Measurements from ENCODE around the gene ROMO1.

ROMO1 gene

GRCh38 chr20:35699127-35699956 lies at the start of gene ROMO1, which contains the start of gene NFS1:
TSS of gene ROMO1 (plus strand) at chr20:35699405. CDS start at chr20:35699633, 228 bp downstream.
TSS of gene NFS1 (minus strand) at chr20:35699352. CDS start at chr20:35699288, 64 bp downstream.
- Mint-ChIP-seq H3K36me3 (ENCODE audit: low read depth) (peaks cover 55% of the 10 kb centered on the region), H3K9me3 (no peaks in the 10 kb centered on the region), H3K27me3 (ENCODE audit: low read depth) (no peaks in the 10 kb centered on the region), H3K4me3 (peak within 1 kb of the TSS; percentile 95), H3K4me1 (ENCODE audit: low read depth) (peaks cover 40% of the 10 kb centered on the region), H3K27ac (peak within 1 kb of the TSS; percentile 95)
- peak; percentile 83 for DNase-seq (ENCODE audit: low spot score)

- Mint-ChIP-seq H3K36me3 (ENCODE audit: low read depth) (peaks cover 31% of the 10 kb centered on the region), H3K27me3 (ENCODE audit: low read depth) (no peaks in the 10 kb centered on the region), H3K9me3 (no peaks in the 10 kb centered on the region), H3K4me1 (ENCODE audit: low read depth) (peaks cover 11% of the 10 kb centered on the region), H3K4me3 (no peak overlapping the region), H3K27ac (no peak overlapping the region)
- no peak for DNase-seq (ENCODE audit: low spot score)
Observed at GRCh38 chr20:35650632-35651031, 48.6 kb upstream of the ROMO1 start.

GRCh38 chr20:35651958-35652357 lies 47.2 kb upstream of the ROMO1 start:
- no peak overlapping the region for H3K27ac Mint-ChIP-seq
- peaks cover 35% of the 10 kb centered on the region for H3K36me3 Mint-ChIP-seq (ENCODE audit: low read depth)
- no peak for DNase-seq (ENCODE audit: low spot score)
- H3K27me3 Mint-ChIP-seq (ENCODE audit: low read depth): no peaks in the 10 kb centered on the region
- H3K4me3 Mint-ChIP-seq: no peak overlapping the region
- no peaks in the 10 kb centered on the region for H3K9me3 Mint-ChIP-seq
- H3K4me1 Mint-ChIP-seq (ENCODE audit: low read depth): peaks cover 12% of the 10 kb centered on the region

- Mint-ChIP-seq H3K9me3 (no peaks in the 10 kb centered on the region), H3K4me3 (no peak overlapping the region), H3K36me3 (ENCODE audit: low read depth) (peaks cover 40% of the 10 kb centered on the region), H3K4me1 (ENCODE audit: low read depth) (peaks cover 18% of the 10 kb centered on the region), H3K27ac (no peak overlapping the region), H3K27me3 (ENCODE audit: low read depth) (no peaks in the 10 kb centered on the region)
- no peak for DNase-seq (ENCODE audit: low spot score)
Observed at GRCh38 chr20:35652641-35653429, 46.4 kb upstream of the ROMO1 start.

GRCh38 chr20:35653430-35653734 lies 45.8 kb upstream of the ROMO1 start:
- Mint-ChIP-seq H3K9me3 (no peaks in the 10 kb centered on the region), H3K27ac (no peak overlapping the region), H3K4me3 (no peak overlapping the region), H3K27me3 (ENCODE audit: low read depth) (no peaks in the 10 kb centered on the region), H3K36me3 (ENCODE audit: low read depth) (peaks cover 35% of the 10 kb centered on the region), H3K4me1 (ENCODE audit: low read depth) (peaks cover 18% of the 10 kb centered on the region)
- DNase-seq (ENCODE audit: low spot score): no peak

GRCh38 chr20:35653893-35654292 lies 45.3 kb upstream of the ROMO1 start:
- Mint-ChIP-seq H3K4me1 (ENCODE audit: low read depth) (peaks cover 21% of the 10 kb centered on the region), H3K4me3 (no peak overlapping the region), H3K36me3 (ENCODE audit: low read depth) (peaks cover 36% of the 10 kb centered on the region), H3K27me3 (ENCODE audit: low read depth) (no peaks in the 10 kb centered on the region), H3K27ac (no peak overlapping the region), H3K9me3 (no peaks in the 10 kb centered on the region)
- no peak for DNase-seq (ENCODE audit: low spot score)

DNA sequence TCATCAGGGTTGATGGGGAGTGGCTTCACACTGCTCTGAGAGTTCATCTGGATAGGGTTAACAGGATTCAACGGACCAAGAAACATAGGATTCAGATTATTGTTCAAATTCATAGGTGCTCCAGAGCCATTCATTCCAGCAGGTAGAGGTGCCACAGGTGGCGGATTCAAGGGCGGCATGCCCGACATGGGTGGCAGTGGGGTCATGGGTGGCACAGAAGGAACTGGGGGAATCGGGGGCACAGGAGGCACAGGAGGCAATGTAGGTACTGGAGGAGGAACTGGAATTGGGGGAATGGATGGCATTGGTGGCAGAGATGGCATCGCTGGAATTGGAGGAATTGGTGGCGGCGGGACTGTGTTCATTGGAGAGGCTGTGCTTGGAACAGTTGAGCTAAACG lies 44.8 kb upstream of the ROMO1 start:
- H3K4me3 Mint-ChIP-seq: no peak overlapping the region
- H3K27ac Mint-ChIP-seq: no peak overlapping the region
- no peaks in the 10 kb centered on the region for H3K9me3 Mint-ChIP-seq
- peaks cover 36% of the 10 kb centered on the region for H3K36me3 Mint-ChIP-seq (ENCODE audit: low read depth)
- peaks cover 25% of the 10 kb centered on the region for H3K4me1 Mint-ChIP-seq (ENCODE audit: low read depth)
- no peak for DNase-seq (ENCODE audit: low spot score)
- no peaks in the 10 kb centered on the region for H3K27me3 Mint-ChIP-seq (ENCODE audit: low read depth)

DNA sequence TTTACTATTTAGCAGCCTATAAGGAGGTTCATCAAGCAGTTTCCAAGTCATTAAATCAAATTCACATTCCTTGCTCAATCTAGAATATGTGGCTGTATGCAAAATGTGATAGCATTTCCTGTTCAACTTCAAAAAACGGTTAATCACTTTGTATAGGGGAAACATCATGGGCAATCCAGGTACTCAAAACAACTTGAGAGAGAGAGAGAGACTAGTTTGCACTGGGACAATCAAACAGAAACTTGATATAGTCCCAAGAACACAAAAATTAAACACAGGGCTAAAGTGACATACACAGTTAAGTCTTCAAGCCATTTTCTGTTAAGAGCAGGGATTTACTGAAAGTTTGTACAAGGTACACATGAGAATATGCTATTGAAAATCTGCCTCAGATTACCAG lies 41.9 kb upstream of the ROMO1 start:
- Mint-ChIP-seq H3K36me3 (ENCODE audit: low read depth) (peaks cover 29% of the 10 kb centered on the region), H3K27ac (peak overlapping the region; percentile 54), H3K9me3 (no peaks in the 10 kb centered on the region), H3K4me1 (ENCODE audit: low read depth) (peaks cover 41% of the 10 kb centered on the region), H3K4me3 (peak overlapping the region; percentile 25), H3K27me3 (ENCODE audit: low read depth) (no peaks in the 10 kb centered on the region)
- no peak for DNase-seq (ENCODE audit: low spot score)

DNA sequence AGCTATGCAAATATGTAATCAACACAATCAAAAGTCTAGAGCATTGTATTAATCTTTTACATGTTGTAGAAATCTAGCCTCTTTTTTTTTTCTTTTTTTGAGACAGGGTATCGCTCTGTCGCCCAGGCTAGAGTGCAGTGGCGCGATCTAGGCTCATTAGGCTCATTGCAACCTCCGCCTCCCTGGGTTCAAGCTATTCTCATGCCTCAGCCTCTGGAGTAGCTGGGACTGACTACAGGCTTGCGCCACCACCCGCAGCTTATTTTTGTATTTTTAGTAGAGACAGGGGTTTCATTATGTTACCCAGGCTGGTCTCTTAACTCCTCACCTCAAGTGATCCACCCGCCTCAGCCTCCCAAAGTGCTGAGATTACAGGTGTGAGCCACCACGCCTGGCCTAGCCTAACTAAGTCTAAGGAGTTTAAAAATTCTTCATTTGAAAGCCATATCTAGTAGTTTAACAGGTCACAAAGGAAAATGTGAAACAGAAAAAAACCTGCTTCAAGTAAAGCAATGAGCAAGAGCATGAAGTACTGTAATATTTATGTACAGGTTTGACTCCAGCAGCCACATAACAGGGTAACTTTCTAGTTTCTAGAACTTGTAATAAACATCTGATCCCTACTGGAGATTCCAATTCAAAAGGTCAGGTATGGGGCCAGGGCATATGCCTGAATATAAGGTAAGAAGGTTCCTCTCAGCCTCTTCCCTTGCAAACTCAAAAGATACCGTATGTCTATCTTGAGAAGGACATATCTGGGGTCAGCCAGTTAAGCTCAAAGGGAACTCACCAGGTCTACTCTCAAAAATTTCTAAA lies 38.9 kb upstream of the ROMO1 start:
- Mint-ChIP-seq H3K36me3 (ENCODE audit: low read depth) (peaks cover 42% of the 10 kb centered on the region), H3K4me1 (ENCODE audit: low read depth) (peaks cover 56% of the 10 kb centered on the region)

GRCh38 chr20:35661053-35661452 lies 38.2 kb upstream of the ROMO1 start:
- no peak for DNase-seq (ENCODE audit: low spot score)

More for the DNA sequence above, 38.9 kb upstream of the ROMO1 start:
- H3K4me3 Mint-ChIP-seq: peak overlapping the region; percentile 94
- no peaks in the 10 kb centered on the region for H3K27me3 Mint-ChIP-seq (ENCODE audit: low read depth)
- H3K9me3 Mint-ChIP-seq: no peaks in the 10 kb centered on the region
- DNase-seq (ENCODE audit: low spot score): peak; percentile 30
- H3K27ac Mint-ChIP-seq: peak overlapping the region; percentile 99

DNA sequence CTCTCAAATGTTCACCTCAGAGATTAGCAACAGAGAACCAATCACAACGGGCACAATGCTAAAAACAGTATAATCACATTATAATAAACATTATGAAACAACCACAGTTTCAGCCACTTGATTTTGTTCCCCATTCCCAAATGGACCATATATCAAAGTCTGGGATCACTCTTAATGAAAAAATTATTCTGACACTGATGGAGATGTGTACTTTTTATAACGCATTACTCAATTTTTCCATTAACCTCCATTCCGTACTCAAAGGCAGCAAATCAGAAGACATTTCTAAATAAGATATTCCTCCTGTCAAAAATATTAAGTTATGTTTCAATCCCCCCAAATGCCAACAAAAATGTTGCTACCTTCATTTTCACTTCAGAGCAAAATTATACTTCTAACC lies 37.3 kb upstream of the ROMO1 start:
- DNase-seq (ENCODE audit: low spot score): no peak
- no peaks in the 10 kb centered on the region for H3K27me3 Mint-ChIP-seq (ENCODE audit: low read depth)
- no peaks in the 10 kb centered on the region for H3K9me3 Mint-ChIP-seq
- peaks cover 39% of the 10 kb centered on the region for H3K36me3 Mint-ChIP-seq (ENCODE audit: low read depth)
- peaks cover 55% of the 10 kb centered on the region for H3K4me1 Mint-ChIP-seq (ENCODE audit: low read depth)
- H3K27ac Mint-ChIP-seq: peak overlapping the region; percentile 99
- H3K4me3 Mint-ChIP-seq: peak overlapping the region; percentile 94

More at GRCh38 chr20:35661053-35661452, 38.2 kb upstream of the ROMO1 start:
- Mint-ChIP-seq H3K4me1 (ENCODE audit: low read depth) (peaks cover 56% of the 10 kb centered on the region), H3K27ac (peak overlapping the region; percentile 99), H3K4me3 (peak overlapping the region; percentile 94), H3K36me3 (ENCODE audit: low read depth) (peaks cover 42% of the 10 kb centered on the region), H3K9me3 (no peaks in the 10 kb centered on the region), H3K27me3 (ENCODE audit: low read depth) (no peaks in the 10 kb centered on the region)

DNA sequence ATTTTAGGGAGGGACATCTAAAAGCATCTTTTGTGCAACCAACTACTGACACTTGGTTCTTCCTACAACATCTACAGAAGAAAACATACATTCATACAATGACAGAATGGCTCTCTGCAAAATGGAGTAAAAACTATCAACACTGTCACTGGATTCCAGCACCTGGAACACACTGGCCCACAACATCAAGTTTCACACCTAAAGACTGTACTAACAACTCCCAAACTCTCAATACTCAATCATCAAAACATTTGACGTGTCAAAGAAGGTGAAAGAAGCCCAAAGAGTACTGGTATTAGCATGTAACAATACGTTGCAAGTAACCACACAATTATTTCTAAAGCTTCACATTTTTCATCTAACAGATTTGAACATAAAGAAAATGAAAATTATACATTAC lies 36.7 kb upstream of the ROMO1 start:
- Mint-ChIP-seq H3K27me3 (ENCODE audit: low read depth) (no peaks in the 10 kb centered on the region), H3K36me3 (ENCODE audit: low read depth) (peaks cover 33% of the 10 kb centered on the region), H3K4me1 (ENCODE audit: low read depth) (peaks cover 49% of the 10 kb centered on the region), H3K9me3 (no peaks in the 10 kb centered on the region), H3K27ac (peak overlapping the region; percentile 99), H3K4me3 (peak overlapping the region; percentile 94)
- DNase-seq (ENCODE audit: low spot score): no peak

DNA sequence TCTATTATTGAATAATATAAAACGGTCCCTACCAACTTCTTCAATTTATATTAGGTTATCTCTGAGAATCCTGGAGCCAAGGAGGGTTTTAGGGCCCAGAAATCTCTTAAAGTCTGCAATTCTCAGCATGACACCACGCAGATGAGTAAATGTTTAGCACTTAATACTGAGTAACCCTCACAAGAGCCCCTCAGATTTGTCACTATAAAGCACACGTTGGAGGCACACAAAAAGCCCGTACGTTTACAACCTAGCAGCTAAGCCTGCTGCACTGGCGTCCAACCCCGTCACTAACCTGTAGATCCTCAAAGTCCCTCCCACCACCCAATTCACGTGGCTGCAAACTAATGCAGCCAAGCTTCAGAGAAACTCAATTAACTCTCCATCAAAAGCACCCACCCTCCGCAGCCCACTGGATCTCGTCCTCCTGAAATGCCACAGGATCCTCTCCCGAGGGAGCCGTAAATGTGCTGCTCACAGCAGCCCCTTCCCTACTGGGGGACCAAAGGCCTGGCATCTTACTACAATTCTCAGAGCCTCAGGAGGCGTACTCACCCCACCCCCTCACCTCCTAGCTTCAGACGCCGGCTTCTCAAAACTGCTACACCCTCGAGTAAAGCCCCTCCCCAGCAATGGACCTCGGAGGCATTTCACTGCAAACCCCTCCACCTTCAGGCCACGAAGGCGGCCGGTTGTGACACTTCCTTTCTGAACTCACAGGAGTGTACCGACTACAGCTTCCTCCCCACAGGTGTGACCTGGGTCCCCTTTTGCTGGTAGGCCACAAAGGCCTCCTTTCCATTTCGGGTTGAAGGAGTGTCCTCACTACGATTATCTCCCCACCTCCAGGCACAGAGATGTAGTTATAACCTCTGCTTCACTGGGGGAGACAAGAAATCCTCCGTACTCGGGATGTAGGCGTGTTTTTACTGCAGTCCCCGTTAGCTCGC lies 35.4 kb upstream of the ROMO1 start:
- peaks cover 30% of the 10 kb centered on the region for H3K36me3 Mint-ChIP-seq (ENCODE audit: low read depth)
- no peaks in the 10 kb centered on the region for H3K27me3 Mint-ChIP-seq (ENCODE audit: low read depth)
- peak overlapping the region; percentile 94 for H3K4me3 Mint-ChIP-seq
- peak; percentile 56 for DNase-seq (ENCODE audit: low spot score)
- peaks cover 47% of the 10 kb centered on the region for H3K4me1 Mint-ChIP-seq (ENCODE audit: low read depth)
- H3K9me3 Mint-ChIP-seq: no peaks in the 10 kb centered on the region
- H3K27ac Mint-ChIP-seq: peak overlapping the region; percentile 99
